Loucy (cell line): ENCODE measurements around the gene CCDC3.

Experiments
- H2AFZ ChIP-seq: fragments of 200-600 bp; sonication (generic); 2 replicates; pipeline ENCODE4 v1.6.0; 2016; ENCODE audit warnings: antibody characterized with exemption, mild to moderate bottlenecking, low read length, moderate library complexity
- H3F3A ChIP-seq: fragments of 200-600 bp; 2 replicates; pipeline ENCODE4 v1.6.0; 2016; ENCODE audit warnings: antibody characterized with exemption, low read depth, mild to moderate bottlenecking
- H3K27me3 ChIP-seq: fragments of 200-600 bp; sonication (generic); 2 replicates; pipeline ENCODE4 v1.6.1; 2014; ENCODE audit warnings: low read length, mild to moderate bottlenecking; ENCODE audit not compliant: insufficient read depth, poor library complexity, severe bottlenecking
- H3K36me3 ChIP-seq: fragments of 200-600 bp; sonication (generic); 2 replicates; pipeline ENCODE4 v1.6.1; 2016; ENCODE audit warnings: low read length; ENCODE audit not compliant: insufficient read depth
- H3K4me1 ChIP-seq: fragments of 200-600 bp; sonication (generic); 2 replicates; pipeline ENCODE4 v1.5.1; 2014; ENCODE audit warnings: low read length, mild to moderate bottlenecking; ENCODE audit not compliant: insufficient read depth, poor library complexity, severe bottlenecking
- H3K4me2 ChIP-seq: fragments of 200-600 bp; sonication (generic); 2 replicates; pipeline ENCODE4 v1.6.0; 2014; ENCODE audit warnings: antibody characterized with exemption, low read length, low read depth, mild to moderate bottlenecking; ENCODE audit not compliant: poor library complexity, severe bottlenecking
- H3K4me3 ChIP-seq: fragments of 200-600 bp; sonication (generic); 2 replicates; pipeline ENCODE4 v1.5.1; 2014; ENCODE audit warnings: low read length, mild to moderate bottlenecking, mixed read lengths; ENCODE audit not compliant: poor library complexity, severe bottlenecking
- H3K79me2 ChIP-seq: fragments of 200-600 bp; sonication (generic); 2 replicates; pipeline ENCODE4 v1.6.1; 2014; ENCODE audit warnings: low read length; ENCODE audit not compliant: insufficient read depth
- H3K9ac ChIP-seq: fragments of 200-600 bp; sonication (generic); 2 replicates; pipeline ENCODE4 v1.6.0; 2014; ENCODE audit warnings: mild to moderate bottlenecking, low read depth, low read length, moderate library complexity; ENCODE audit not compliant: poor library complexity, severe bottlenecking
- H3K9me2 ChIP-seq: fragments of 200-600 bp; sonication (generic); replicated peaks from 2 replicates; pipeline ENCODE4 v1.6.1; 2016; ENCODE audit warnings: low read depth, low read length, mixed read lengths
- H3K9me3 ChIP-seq: fragments of 200-600 bp; sonication (generic); 2 replicates; pipeline ENCODE4 v1.6.1; 2014; ENCODE audit warnings: mild to moderate bottlenecking, antibody characterized with exemption, low read length, low read depth; ENCODE audit not compliant: insufficient read depth
- H4K20me1 ChIP-seq: fragments of 200-600 bp; sonication (generic); 2 replicates; pipeline ENCODE4 v1.6.0; 2014; ENCODE audit warnings: antibody characterized with exemption, low read length, mild to moderate bottlenecking; ENCODE audit not compliant: insufficient read depth, poor library complexity, severe bottlenecking
- CTCF ChIP-seq: fragments of 200-600 bp; sonication (generic); conservative IDR thresholded peaks from 2 replicates; pipeline ENCODE4 v1.5.1; 2014; ENCODE audit warnings: mild to moderate bottlenecking, antibody characterized with exemption, low read length
- EZH2phosphoT487 ChIP-seq: fragments of 200-600 bp; IDR thresholded peaks from 2 replicates; pipeline ENCODE4 v1.6.1; 2018; ENCODE audit warnings: antibody characterized with exemption, mild to moderate bottlenecking, moderate library complexity, borderline replicate concordance

Gene CCDC3

DNA sequence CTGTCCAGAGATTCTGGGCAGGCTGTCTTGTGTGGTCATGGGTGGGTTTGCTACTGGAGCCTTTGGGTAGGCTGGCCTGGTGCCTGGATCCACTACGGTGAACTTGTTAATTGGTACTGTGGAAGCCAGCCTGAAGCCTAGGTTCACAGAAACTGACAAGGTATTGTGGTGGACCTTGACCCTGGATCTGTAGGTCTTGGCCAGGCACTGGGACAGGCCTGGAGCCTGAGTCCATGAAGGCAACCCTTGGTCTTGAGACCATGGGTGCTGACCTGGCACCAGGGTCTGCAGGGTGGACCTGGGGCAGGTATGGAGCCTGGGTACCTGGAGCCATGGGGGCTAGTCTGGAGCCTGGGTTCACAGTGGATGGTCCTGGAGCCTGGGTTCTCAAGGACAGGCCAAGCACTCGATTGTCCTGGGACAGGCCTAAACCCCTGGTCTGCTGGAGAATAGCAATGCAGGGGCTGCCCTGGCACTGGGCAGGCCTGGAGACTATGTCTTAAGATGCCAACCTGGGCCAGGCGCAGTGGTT is 85.8 kb downstream of the CCDC3 start:
- Histone ChIP-seq H3K9me2 (no peaks in the 10 kb centered on the region), H3K4me1 (no peaks in the 10 kb centered on the region), H3K27me3 (no peaks in the 10 kb centered on the region), H4K20me1 (no peaks in the 10 kb centered on the region), H3K9me3 (no peaks in the 10 kb centered on the region), H3F3A (no peaks in the 10 kb centered on the region), H3K79me2 (no peaks in the 10 kb centered on the region), H3K4me2 (no peak overlapping the region), H2AFZ (no peak overlapping the region), H3K9ac (no peak overlapping the region), H3K4me3 (no peak overlapping the region), H3K36me3 (no peaks in the 10 kb centered on the region)
- no peak for TF ChIP-seq EZH2phosphoT487
- no peak for TF ChIP-seq CTCF

- Histone ChIP-seq H2AFZ (no peak overlapping the region), H3K9me3 (no peaks in the 10 kb centered on the region), H3F3A (no peaks in the 10 kb centered on the region), H3K27me3 (no peaks in the 10 kb centered on the region), H4K20me1 (no peaks in the 10 kb centered on the region), H3K36me3 (no peaks in the 10 kb centered on the region), H3K79me2 (no peaks in the 10 kb centered on the region), H3K9ac (no peak overlapping the region), H3K4me1 (no peaks in the 10 kb centered on the region), H3K4me2 (no peak overlapping the region), H3K9me2 (no peaks in the 10 kb centered on the region), H3K4me3 (no peak overlapping the region)
- TF ChIP-seq CTCF = no peak
- no peak for TF ChIP-seq EZH2phosphoT487
Measured at GRCh38 chr10:12914111-12914510, 87.4 kb downstream of the CCDC3 start.

- TF ChIP-seq EZH2phosphoT487 = no peak
- no peak for TF ChIP-seq CTCF
- Histone ChIP-seq H3K27me3 (no peaks in the 10 kb centered on the region), H3K4me2 (no peak overlapping the region), H3K36me3 (no peaks in the 10 kb centered on the region), H3F3A (no peaks in the 10 kb centered on the region), H4K20me1 (no peaks in the 10 kb centered on the region), H3K4me1 (no peaks in the 10 kb centered on the region), H3K4me3 (no peak overlapping the region), H3K9me2 (no peaks in the 10 kb centered on the region), H2AFZ (no peak overlapping the region), H3K9me3 (no peaks in the 10 kb centered on the region), H3K9ac (no peak overlapping the region), H3K79me2 (no peaks in the 10 kb centered on the region)
Measured at GRCh38 chr10:12911795-12912194, 89.7 kb downstream of the CCDC3 start.
